GM20000 (cell line): Measurements from ENCODE around the gene GRAP2.

ENCODE experiments used
- DNase-seq: peaks from one replicate; pipeline ENCODE4 v3.0.0; 2012; ENCODE audit warnings: low spot score
- TF ChIP-seq, protein P1 (sequence below): IDR thresholded peaks from 2 replicates; pipeline ENCODE4 v1.5.1; 2012; ENCODE audit warnings: mild to moderate bottlenecking, control low read depth; ENCODE audit errors: extremely low read depth, missing control alignments

The GRAP2 gene

GRCh38 chr22:39927544-39927943 lies 26.7 kb downstream of the GRAP2 start:
- DNase-seq = no peak

GRCh38 chr22:39928536-39929520 lies 27.9 kb downstream of the GRAP2 start:
- DNase-seq = no peak
- TF ChIP-seq, protein P1, sequence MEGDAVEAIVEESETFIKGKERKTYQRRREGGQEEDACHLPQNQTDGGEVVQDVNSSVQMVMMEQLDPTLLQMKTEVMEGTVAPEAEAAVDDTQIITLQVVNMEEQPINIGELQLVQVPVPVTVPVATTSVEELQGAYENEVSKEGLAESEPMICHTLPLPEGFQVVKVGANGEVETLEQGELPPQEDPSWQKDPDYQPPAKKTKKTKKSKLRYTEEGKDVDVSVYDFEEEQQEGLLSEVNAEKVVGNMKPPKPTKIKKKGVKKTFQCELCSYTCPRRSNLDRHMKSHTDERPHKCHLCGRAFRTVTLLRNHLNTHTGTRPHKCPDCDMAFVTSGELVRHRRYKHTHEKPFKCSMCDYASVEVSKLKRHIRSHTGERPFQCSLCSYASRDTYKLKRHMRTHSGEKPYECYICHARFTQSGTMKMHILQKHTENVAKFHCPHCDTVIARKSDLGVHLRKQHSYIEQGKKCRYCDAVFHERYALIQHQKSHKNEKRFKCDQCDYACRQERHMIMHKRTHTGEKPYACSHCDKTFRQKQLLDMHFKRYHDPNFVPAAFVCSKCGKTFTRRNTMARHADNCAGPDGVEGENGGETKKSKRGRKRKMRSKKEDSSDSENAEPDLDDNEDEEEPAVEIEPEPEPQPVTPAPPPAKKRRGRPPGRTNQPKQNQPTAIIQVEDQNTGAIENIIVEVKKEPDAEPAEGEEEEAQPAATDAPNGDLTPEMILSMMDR = no peak

More at GRCh38 chr22:39927544-39927943, 26.7 kb downstream of the GRAP2 start:
- TF ChIP-seq, protein P1 = no peak

DNA sequence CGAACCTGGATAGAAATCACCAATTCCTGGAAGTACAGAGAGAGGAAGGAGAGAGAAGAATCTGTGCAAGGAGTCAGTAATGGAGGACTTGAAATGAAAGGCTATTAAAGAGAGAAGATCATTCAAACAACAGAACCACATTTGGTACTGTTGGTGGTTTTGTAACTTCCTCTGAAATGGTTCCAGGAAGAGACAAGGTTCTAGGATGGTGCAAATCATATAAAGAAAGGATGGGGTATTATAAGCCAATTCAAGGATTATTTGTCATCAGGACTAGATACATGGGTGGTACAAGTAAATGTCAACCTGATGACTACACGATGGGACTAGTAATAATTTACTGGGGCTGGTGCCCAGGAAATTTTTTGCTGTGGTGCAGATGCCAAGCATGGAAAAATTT lies 30.4 kb downstream of the GRAP2 start:
- TF ChIP-seq, protein P1 = no peak

DNA sequence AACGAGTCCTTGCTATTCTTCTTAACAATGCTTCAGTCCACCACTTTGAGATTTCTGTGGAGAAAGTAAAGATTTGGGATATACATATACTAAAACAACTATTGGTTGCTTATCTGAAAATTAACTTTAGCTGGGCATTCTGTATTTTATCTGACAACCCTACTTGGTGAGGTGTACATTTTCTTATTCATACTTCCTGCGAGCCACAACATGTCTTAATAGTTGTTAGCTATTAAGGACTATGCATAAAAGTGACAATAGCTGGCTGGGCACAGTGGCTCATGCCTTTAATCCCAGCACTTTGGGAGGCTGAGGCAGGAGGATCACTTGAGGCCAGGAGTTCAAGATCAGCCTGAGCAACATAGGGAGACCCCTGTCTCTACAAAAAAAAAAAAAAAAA lies 31.3 kb downstream of the GRAP2 start:
- no peak for DNase-seq
- TF ChIP-seq, protein P1 = no peak

More for the DNA sequence above, 30.4 kb downstream of the GRAP2 start:
- no peak for DNase-seq

DNA sequence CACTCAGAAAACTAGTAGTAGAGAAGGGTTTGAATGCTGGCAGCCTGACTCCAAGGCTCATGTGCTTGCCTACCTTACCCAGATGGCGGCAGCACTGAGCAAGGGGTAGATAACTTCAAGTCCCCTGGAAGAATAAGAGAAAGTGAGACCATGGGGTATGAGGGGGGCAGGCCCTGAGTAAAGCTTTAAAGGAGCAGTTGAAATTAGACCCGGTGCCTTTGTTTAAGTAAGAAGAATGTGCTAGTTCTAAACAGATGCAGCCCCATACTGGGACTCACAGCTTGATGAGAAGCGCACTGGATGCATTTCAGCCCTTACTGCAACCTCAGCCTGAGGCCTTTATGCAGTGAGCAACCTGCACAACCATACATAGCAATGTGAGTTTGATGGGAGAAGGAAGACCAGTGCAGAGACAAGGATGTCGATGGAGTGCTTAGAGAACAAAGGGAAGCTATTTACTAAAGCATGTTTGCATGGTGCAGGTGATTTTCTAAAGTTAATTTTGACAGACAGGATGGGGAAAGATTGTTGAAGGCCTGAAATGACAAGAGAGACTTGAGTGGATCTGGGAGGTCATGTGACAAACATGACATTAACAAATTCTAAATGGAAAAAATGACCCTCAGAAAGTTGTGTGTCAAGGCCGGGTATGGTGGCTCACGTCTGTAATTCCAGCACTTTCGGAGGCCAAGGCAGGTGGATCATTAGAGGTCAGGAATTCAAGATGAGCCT lies 32.2 kb downstream of the GRAP2 start:
- peak; percentile 57 for DNase-seq
- TF ChIP-seq, protein P1 = peak; percentile 67

DNA sequence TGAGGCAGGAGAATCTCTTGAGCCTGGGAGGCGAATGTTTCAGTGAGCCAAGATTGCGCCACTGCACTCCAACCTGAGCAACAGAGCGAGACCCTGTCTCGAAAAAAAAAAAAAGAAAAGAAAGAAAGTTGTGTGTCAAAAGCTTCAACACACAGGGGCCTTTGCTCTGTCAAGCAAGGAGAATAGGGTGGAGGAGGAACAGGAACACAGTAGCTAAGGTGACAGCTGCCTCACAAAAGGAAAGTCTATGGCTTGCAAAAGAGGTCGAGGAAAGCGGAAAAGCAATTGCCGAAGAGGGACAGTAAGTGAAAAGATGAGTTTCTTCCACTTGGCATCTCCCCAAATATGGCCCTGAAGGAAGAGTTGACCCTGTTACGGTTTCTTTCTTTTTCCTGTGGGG lies 32.9 kb downstream of the GRAP2 start:
- TF ChIP-seq, protein P1 = no peak
- DNase-seq = no peak

- no peak for DNase-seq
- TF ChIP-seq, protein P1 = no peak
These were observed 34.2 kb downstream of the GRAP2 start for GRCh38 chr22:39935116-39935515.
